NCI-H460 (cell line): ENCODE measurements around the gene SLC6A16. TPM values are rescaled to one million over a fixed set of nuclear protein-coding genes. Genes with fewer than 3 reads are reported as not detected.

Source experiments
- DNase-seq: peaks from one replicate; pipeline ENCODE4 v3.0.0-alpha.2; 2016; ENCODE audit warnings: low read depth; ENCODE audit errors: extremely low read depth
- total RNA-seq: library from RNA; depleted of rRNA; stranded (reverse); fragments of >200 nt; shearing (Covaris generic); gene quantifications from 2 replicates; pipeline ENCODE4 v1.2.3, GENCODE V29; 2014

SLC6A16 gene
- total RNA-seq, 1 experiment from 2014 or later = 0.30 TPM

GRCh38 chr19:49347191-49347590, 22.2 kb upstream of the SLC6A16 start:
- DNase-seq = no peak

- no peak for DNase-seq
Observed at GRCh38 chr19:49344505-49345423, 19.8 kb upstream of the SLC6A16 start.

GRCh38 chr19:49343123-49343522, 18.1 kb upstream of the SLC6A16 start:
- DNase-seq = no peak

GRCh38 chr19:49342291-49342721, 17.3 kb upstream of the SLC6A16 start:
- DNase-seq = no peak

- no peak for DNase-seq
Observed at GRCh38 chr19:49340865-49341718, 16.1 kb upstream of the SLC6A16 start.

GRCh38 chr19:49340069-49340864, 15.3 kb upstream of the SLC6A16 start:
- DNase-seq = no peak

GRCh38 chr19:49339301-49340068, 14.5 kb upstream of the SLC6A16 start:
- peak; percentile 44 for DNase-seq

- DNase-seq = no peak
Observed at GRCh38 chr19:49338691-49339300, 13.8 kb upstream of the SLC6A16 start.

GRCh38 chr19:49338023-49338677, 13.2 kb upstream of the SLC6A16 start:
- no peak for DNase-seq

- DNase-seq = no peak
Observed at GRCh38 chr19:49337267-49338022, 12.5 kb upstream of the SLC6A16 start.

- DNase-seq = no peak
Observed at GRCh38 chr19:49336482-49337266, 11.7 kb upstream of the SLC6A16 start.

- DNase-seq = no peak
Observed at GRCh38 chr19:49335784-49336481, 10.9 kb upstream of the SLC6A16 start.

- no peak for DNase-seq
Observed at GRCh38 chr19:49335071-49335783, 10.2 kb upstream of the SLC6A16 start, which contains the start of gene CD37. Gene CD37 (plus strand): TSS chr19:49335406. CDS start chr19:49335541, 135 bp downstream.

- no peak for DNase-seq
Observed at GRCh38 chr19:49333811-49334288, 8.9 kb upstream of the SLC6A16 start.

- no peak for DNase-seq
Observed at GRCh38 chr19:49333418-49333805, 8.4 kb upstream of the SLC6A16 start.
